BLaER1 (cell line): ENCODE measurements around the gene BCL2L13.
"Not testable (repeated sequence)": the region's sequence is repeated elsewhere in the genome, so short reads cannot be mapped to it uniquely, and the experiment has no call there.

Experiments
- H3K27ac ChIP-seq: shearing (Covaris generic); formaldehyde crosslinking; 2 replicates; pipeline ENCODE4 v1.8.1; 2022
- H3K27me3 ChIP-seq: shearing (Covaris generic); formaldehyde crosslinking; 2 replicates; pipeline ENCODE4 v1.8.1; 2022
- H3K36me3 ChIP-seq: shearing (Covaris generic); formaldehyde crosslinking; 2 replicates; pipeline ENCODE4 v1.8.1; 2022
- H3K4me1 ChIP-seq: shearing (Covaris generic); formaldehyde crosslinking; 2 replicates; pipeline ENCODE4 v1.8.1; 2022
- H3K4me2 ChIP-seq: shearing (Covaris generic); formaldehyde crosslinking; 2 replicates; pipeline ENCODE4 v1.8.1; 2022
- H3K4me3 ChIP-seq: shearing (Covaris generic); formaldehyde crosslinking; 2 replicates; pipeline ENCODE4 v1.8.1; 2022
- H3K9ac ChIP-seq: shearing (Covaris generic); formaldehyde crosslinking; 2 replicates; pipeline ENCODE4 v1.8.1; 2022
- H3K9me3 ChIP-seq: shearing (Covaris generic); formaldehyde crosslinking; 2 replicates; pipeline ENCODE4 v1.8.1; 2022
- H4K20me1 ChIP-seq: shearing (Covaris generic); formaldehyde crosslinking; 2 replicates; pipeline ENCODE4 v1.8.1; 2022
- Cebpa-rat ChIP-seq: shearing (Covaris generic); IDR thresholded peaks from 2 replicates; pipeline ENCODE4 v1.8.1; 2022

Gene BCL2L13

DNA sequence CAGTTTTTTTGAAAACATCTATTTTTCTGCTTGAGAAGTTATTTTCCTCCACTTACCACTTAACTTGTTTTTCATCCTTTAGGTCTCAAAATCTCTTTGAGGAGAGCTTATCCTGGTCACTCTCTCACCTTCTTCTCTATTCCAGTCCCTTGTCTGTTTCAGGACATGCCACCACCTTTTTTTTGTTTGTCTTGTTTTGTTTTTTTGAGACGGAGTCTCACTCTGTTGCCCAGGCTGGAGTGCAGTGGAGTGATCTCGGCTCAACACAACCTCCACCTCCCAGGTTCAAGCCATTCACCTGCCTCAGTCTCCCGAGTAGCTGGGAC lies 4.6 kb upstream of the BCL2L13 start:
- Histone ChIP-seq H3K9me3 (no peaks in the 10 kb centered on the region), H3K36me3 (no peaks in the 10 kb centered on the region), H3K9ac (no peak overlapping the region), H3K27me3 (no peaks in the 10 kb centered on the region), H4K20me1 (no peaks in the 10 kb centered on the region), H3K4me3 (no peak overlapping the region), H3K4me2 (no peak overlapping the region), H3K4me1 (peaks cover 19% of the 10 kb centered on the region), H3K27ac (no peak overlapping the region)
- TF ChIP-seq Cebpa-rat: no peak

DNA sequence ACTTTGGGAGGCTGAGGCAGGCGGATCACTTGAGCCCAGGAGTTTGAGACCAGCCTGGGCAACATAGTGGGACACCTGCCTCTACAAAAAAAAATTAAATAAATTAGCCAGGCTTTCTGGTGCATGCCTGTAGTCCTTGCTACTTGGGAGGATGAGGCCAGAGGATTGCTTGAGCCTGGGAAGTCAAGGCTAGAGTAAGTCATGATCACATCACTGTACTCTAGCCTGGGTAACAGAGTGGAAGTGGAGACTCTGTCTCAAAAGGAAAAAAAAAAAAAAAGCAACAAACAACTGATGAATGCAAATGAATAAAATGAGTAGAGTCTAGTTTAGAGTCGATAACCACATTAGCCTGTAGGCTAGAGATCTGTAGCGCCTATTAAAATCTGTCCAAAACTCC lies 3.9 kb upstream of the BCL2L13 start:
- H3K4me3 ChIP-seq: no peak overlapping the region
- H3K27me3 ChIP-seq: no peaks in the 10 kb centered on the region
- H3K9me3 ChIP-seq: no peaks in the 10 kb centered on the region
- H3K9ac ChIP-seq: no peak overlapping the region
- no peaks in the 10 kb centered on the region for H3K36me3 ChIP-seq
- no peak for TF ChIP-seq Cebpa-rat
- no peak overlapping the region for H3K27ac ChIP-seq
- peaks cover 16% of the 10 kb centered on the region for H3K4me1 ChIP-seq
- H3K4me2 ChIP-seq: no peak overlapping the region
- no peaks in the 10 kb centered on the region for H4K20me1 ChIP-seq

DNA sequence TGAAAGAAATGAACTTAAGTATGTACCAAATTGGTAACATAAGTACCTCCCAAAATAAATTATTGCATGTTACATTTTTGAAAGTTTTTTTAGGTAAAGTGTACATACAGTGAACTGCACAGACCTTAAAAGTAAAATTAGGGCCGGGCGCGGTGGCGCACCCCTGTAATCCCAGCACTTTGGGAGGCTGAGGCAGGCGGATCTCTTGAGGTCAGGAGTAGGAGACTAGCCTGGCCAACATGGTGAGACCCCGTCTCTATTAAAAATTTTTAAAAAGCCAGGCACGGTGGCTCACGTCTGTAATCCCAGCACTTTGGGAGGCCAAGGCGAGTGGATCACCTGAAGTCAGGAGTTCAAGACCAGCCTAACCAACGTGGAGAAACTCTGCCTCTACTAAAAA lies 1.7 kb upstream of the BCL2L13 start:
- not testable (repeated sequence) for H3K9ac ChIP-seq, H3K27ac ChIP-seq

DNA sequence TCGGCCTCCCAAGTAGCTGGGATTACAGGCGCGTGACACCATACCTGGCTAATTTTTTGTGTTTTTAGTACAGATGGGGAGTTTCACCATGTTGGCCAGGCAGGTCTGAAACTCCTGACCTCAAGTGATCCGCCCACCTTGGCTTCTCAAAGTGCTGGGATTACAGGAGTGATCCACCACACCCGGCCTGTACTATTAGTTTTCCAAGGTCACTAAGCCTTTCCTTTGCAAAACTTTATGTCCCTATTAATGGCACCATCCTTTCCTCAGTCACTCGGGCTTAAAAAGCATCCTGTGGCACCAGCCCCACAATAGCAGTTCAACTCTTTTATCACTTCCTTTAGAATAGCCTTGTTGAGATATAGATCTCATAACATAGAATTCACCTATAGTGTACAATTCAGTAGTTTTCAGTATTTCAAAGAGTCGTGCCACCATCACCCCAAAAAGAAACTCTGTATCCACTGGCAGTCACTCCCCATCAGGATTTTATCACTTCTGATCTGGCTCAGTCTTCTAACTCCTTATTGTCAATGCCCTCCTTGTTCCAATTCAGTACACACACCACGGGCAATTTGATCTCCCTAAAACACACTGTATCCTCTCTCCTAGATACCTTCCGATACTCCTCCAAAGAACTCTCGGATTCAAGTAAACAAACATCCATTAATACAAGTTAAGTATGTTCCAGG lies 921 bp upstream of the BCL2L13 start:
- peak overlapping the region; percentile 90 for H3K4me3 ChIP-seq
- H3K9me3 ChIP-seq: peaks cover 9% of the 10 kb centered on the region; the same call in 1 of the 2 replicates
- H3K4me1 ChIP-seq: peaks cover 22% of the 10 kb centered on the region
- H4K20me1 ChIP-seq: no peaks in the 10 kb centered on the region
- TF ChIP-seq Cebpa-rat: no peak
- peak overlapping the region; percentile 98 for H3K9ac ChIP-seq
- peaks cover 14% of the 10 kb centered on the region; the same call in 1 of the 2 replicates for H3K36me3 ChIP-seq
- no peaks in the 10 kb centered on the region for H3K27me3 ChIP-seq
- peak overlapping the region; percentile 86 for H3K4me2 ChIP-seq
- H3K27ac ChIP-seq: peak overlapping the region; percentile 97

More for the DNA sequence above, 1.7 kb upstream of the BCL2L13 start:
- H3K9me3 ChIP-seq, H3K27me3 ChIP-seq, H4K20me1 ChIP-seq, H3K4me3 ChIP-seq, H3K36me3 ChIP-seq, H3K4me2 ChIP-seq: not testable (repeated sequence)
- H3K4me1 ChIP-seq: peaks cover 22% of the 10 kb centered on the region

DNA sequence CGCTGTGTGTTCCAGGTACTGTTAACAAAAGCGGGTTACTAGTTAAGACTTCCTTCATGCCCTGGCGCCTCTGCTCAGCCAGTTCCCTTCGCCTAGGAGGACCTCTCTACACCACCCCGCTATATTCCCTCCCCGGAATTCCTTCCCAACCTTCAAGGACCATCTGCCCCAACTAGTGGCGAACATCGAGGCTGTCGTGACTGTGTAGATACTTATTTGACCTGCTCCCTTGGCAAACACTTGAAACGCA lies 450 bp upstream of the BCL2L13 start:
- peaks cover 9% of the 10 kb centered on the region; the same call in 1 of the 2 replicates for H3K9me3 ChIP-seq
- no peaks in the 10 kb centered on the region for H3K27me3 ChIP-seq
- peak overlapping the region; percentile 90 for H3K4me3 ChIP-seq
- peak overlapping the region; percentile 86 for H3K4me2 ChIP-seq
- no peaks in the 10 kb centered on the region for H4K20me1 ChIP-seq
- H3K27ac ChIP-seq: peak overlapping the region; percentile 97
- peaks cover 14% of the 10 kb centered on the region; the same call in 1 of the 2 replicates for H3K36me3 ChIP-seq
- TF ChIP-seq Cebpa-rat: no peak
- peak overlapping the region; percentile 98 for H3K9ac ChIP-seq
- H3K4me1 ChIP-seq: peaks cover 22% of the 10 kb centered on the region

DNA sequence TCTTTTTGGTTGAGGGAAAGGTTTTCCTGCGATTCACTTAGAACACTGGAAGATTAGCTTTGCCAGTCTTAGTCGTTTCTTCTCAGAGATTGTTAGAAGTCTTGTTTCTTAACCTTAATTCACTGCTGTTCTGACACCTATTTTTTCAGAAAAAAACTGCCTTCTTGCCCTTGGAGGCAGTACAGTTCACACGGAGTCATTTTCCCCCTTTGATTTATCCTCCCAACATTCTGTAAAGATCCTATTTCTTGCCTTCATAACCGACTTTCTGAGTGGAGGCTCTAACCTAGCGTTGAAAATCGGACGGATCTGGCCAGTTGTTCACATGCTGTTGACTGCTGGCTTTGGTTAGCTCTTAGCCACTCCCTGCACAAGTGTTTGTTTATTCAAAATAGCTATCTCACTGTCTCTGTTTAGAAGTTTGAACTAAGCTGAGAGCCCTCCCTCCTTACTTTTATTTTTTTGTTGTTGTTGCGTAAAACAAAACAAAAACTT lies 737 bp downstream of the BCL2L13 start:
- peak overlapping the region; percentile 90 for H3K4me3 ChIP-seq
- H3K9ac ChIP-seq: peak overlapping the region; percentile 98
- peaks cover 17% of the 10 kb centered on the region; the same call in 1 of the 2 replicates for H3K36me3 ChIP-seq
- peaks cover 22% of the 10 kb centered on the region for H3K4me1 ChIP-seq
- peak overlapping the region; percentile 86 for H3K4me2 ChIP-seq
- no peak for TF ChIP-seq Cebpa-rat
- no peaks in the 10 kb centered on the region for H4K20me1 ChIP-seq
- no peaks in the 10 kb centered on the region for H3K27me3 ChIP-seq
- H3K9me3 ChIP-seq: peaks cover 9% of the 10 kb centered on the region; the same call in 1 of the 2 replicates
- H3K27ac ChIP-seq: peak overlapping the region; percentile 97

DNA sequence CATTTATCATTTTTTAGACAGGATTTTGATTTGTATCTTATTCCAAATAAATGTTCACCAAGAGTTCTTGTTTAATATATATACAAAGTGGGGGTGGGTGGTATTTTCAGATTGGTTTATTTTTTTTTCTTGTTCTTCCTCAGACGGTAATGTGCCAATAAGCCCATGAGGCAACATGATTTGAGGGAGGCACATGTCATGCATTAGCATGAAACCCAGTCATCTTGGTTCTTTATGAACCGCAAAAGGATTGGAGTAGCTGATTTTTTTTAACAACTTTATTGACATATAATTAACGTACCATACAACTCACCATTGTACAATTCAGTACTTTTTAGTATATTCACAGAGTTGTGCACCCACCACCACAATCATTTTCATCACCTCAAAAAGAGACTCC lies 2.7 kb downstream of the BCL2L13 start:
- no peaks in the 10 kb centered on the region for H3K27me3 ChIP-seq
- no peak overlapping the region for H3K4me3 ChIP-seq
- H3K27ac ChIP-seq: no peak overlapping the region
- no peak for TF ChIP-seq Cebpa-rat
- H3K36me3 ChIP-seq: peaks cover 31% of the 10 kb centered on the region; the same call in 1 of the 2 replicates
- H4K20me1 ChIP-seq: no peaks in the 10 kb centered on the region; the same call in 1 of the 2 replicates
- peaks cover 22% of the 10 kb centered on the region for H3K4me1 ChIP-seq
- H3K4me2 ChIP-seq: no peak overlapping the region
- H3K9ac ChIP-seq: no peak overlapping the region
- peaks cover 9% of the 10 kb centered on the region; the same call in 1 of the 2 replicates for H3K9me3 ChIP-seq

DNA sequence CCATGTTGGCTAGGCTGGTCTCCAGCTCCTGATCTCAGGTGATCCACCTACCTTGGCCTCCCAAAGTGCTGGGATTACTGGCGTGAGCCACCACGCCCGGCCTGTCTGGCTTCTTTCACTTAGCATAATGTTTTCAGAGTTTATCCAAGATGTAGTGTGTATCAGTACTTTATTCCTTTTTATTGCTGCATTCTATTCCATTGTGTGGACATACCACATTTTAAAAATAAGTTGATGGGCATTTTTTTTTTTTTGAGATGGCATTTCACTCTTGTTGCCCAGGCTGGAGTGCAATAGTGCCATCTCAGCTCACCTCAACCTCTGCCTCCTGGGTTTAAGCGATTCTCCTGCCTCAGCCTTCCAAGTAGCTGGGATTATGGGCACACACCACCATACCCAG lies 3.8 kb downstream of the BCL2L13 start:
- not testable (repeated sequence) for H3K9me3 ChIP-seq, H3K4me3 ChIP-seq, H4K20me1 ChIP-seq, H3K4me2 ChIP-seq, H3K9ac ChIP-seq, H3K27ac ChIP-seq, H3K27me3 ChIP-seq
- H3K36me3 ChIP-seq: peaks cover 31% of the 10 kb centered on the region; the same call in 1 of the 2 replicates
- H3K4me1 ChIP-seq: peaks cover 21% of the 10 kb centered on the region

DNA sequence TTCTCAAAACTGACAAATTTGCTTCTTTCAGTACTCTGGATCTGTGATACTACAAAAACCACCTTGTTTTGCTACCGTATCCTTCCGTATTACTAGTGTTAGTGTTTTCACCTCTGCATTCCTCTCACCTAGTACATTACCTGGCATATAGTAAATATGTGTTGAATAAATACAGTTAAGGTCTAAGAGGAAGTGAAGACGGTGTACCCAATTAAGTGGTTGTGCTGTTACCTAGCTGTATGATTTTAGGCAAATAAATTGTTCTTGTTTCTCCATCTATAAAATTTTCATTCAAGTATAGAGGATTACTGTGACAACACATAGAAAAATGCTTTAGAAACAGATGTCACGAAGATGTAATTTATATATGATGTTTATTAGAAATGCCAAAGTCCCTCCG lies 8.9 kb downstream of the BCL2L13 start:
- no peak overlapping the region for H3K27ac ChIP-seq
- H3K27me3 ChIP-seq: no peaks in the 10 kb centered on the region
- H3K9me3 ChIP-seq: peaks cover under 1% of the 10 kb centered on the region; the same call in 1 of the 2 replicates
- no peaks in the 10 kb centered on the region for H3K4me1 ChIP-seq
- no peak overlapping the region for H3K4me2 ChIP-seq
- no peak for TF ChIP-seq Cebpa-rat
- peaks cover 20% of the 10 kb centered on the region; the same call in 1 of the 2 replicates for H4K20me1 ChIP-seq
- H3K36me3 ChIP-seq: peaks cover 45% of the 10 kb centered on the region
- H3K9ac ChIP-seq: no peak overlapping the region
- no peak overlapping the region for H3K4me3 ChIP-seq

DNA sequence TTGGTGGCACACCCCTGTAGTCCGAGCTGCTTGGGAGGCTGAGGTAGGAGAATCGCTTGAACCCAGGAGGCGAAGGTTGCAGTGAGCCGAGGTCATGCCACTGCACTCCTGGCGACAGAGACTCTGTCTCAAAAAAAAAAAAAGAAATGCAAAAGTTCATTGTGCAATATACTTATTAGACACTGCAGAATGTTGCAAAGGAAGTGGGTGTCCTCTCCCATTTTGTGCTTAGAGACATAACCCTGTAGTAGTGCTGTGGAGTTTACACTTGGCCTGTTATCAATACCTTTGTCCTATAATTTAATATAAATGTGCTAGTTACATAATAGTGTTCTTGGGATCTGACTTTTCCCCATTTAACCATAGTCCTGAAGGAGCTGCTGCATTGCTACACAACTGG lies 9.4 kb downstream of the BCL2L13 start:
- Histone ChIP-seq H3K27me3 (no peaks in the 10 kb centered on the region), H3K9me3 (no peaks in the 10 kb centered on the region), H3K4me2 (no peak overlapping the region), H3K36me3 (peaks cover 45% of the 10 kb centered on the region), H4K20me1 (peaks cover 20% of the 10 kb centered on the region; the same call in 1 of the 2 replicates), H3K9ac (no peak overlapping the region), H3K4me1 (no peaks in the 10 kb centered on the region), H3K27ac (no peak overlapping the region), H3K4me3 (no peak overlapping the region)
- TF ChIP-seq Cebpa-rat: no peak
